HEK293 (cell line): ENCODE measurements around the gene LINGO1.

Source experiments
- CTCF ChIA-PET: fragments of 350-600 bp; formaldehyde crosslinking; extraction: SDS; loops from one replicate; lab custom pipeline; 2021; ENCODE audit warnings: antibody characterized with exemption; lab: Yijun Ruan, JAX
- POLR2A ChIA-PET: fragments of 300-600 bp; formaldehyde crosslinking; extraction: SDS; loops from one replicate; lab custom pipeline; 2020; ENCODE audit warnings: antibody characterized with exemption, inconsistent platforms; lab: Yijun Ruan, JAX
- H3K27ac ChIP-seq: fragments of 200-500 bp; sonication (Bioruptor generic); 2 replicates; pipeline ENCODE4 v1.5.1; 2014; ENCODE audit warnings: low read depth, low read length, control low read depth, inconsistent platforms; ENCODE audit errors: extremely low read depth
- H3K36me3 ChIP-seq, 2 experiments: fragments of 200-500 bp in 1 of 2; sonication (Bioruptor generic) in 1 of 2; 1 replicate in 1 of 2; 2 replicates in 1 of 2; pipeline ENCODE4 v1.5.1; 2014 to 2017; ENCODE audit warnings: inconsistent platforms in 2 of 2, low read length in 2 of 2; ENCODE audit not compliant: control insufficient read depth in 2 of 2, insufficient read depth in 1 of 2
- H3K4me1 ChIP-seq: fragments of 200-500 bp; sonication (Bioruptor generic); 2 replicates; pipeline ENCODE4 v1.5.1; 2014; ENCODE audit warnings: mild to moderate bottlenecking, low read length, inconsistent platforms; ENCODE audit not compliant: control insufficient read depth, insufficient read depth
- H3K4me3 ChIP-seq: 2 replicates; pipeline ENCODE4 v1.5.1; 2011; ENCODE audit warnings: low read depth, mild to moderate bottlenecking, control low read depth, low read length, moderate library complexity
- H3K9me3 ChIP-seq: fragments of 200-500 bp; sonication (Bioruptor generic); 2 replicates; pipeline ENCODE4 v1.5.1; 2014; ENCODE audit warnings: low read depth, low read length, inconsistent platforms; ENCODE audit not compliant: control insufficient read depth, insufficient read depth
- AEBP2 ChIP-seq: fragments of 450-650 bp; formaldehyde crosslinking; IDR thresholded peaks from 2 replicates; pipeline ENCODE4 v1.5.1; 2016; ENCODE audit warnings: missing biosample characterization, missing genetic modification characterization, borderline replicate concordance
- EGR2 ChIP-seq: fragments of 450-650 bp; formaldehyde crosslinking; IDR thresholded peaks from 2 replicates; pipeline ENCODE4 v1.5.1; 2016; ENCODE audit warnings: low read depth, missing biosample characterization, missing genetic modification characterization
- GLIS1 ChIP-seq: fragments of 450-650 bp; formaldehyde crosslinking; IDR thresholded peaks from 2 replicates; pipeline ENCODE4 v1.5.1; 2016; ENCODE audit warnings: missing biosample characterization, missing genetic modification characterization
- GLIS2 ChIP-seq: fragments of 450-650 bp; formaldehyde crosslinking; IDR thresholded peaks from 2 replicates; pipeline ENCODE4 v1.5.1; 2016; ENCODE audit warnings: missing biosample characterization, missing genetic modification characterization
- SALL2 ChIP-seq: fragments of 450-650 bp; formaldehyde crosslinking; IDR thresholded peaks from 2 replicates; pipeline ENCODE4 v1.5.0; 2017; ENCODE audit warnings: missing biosample characterization, mild to moderate bottlenecking, missing genetic modification characterization, borderline replicate concordance
- SCRT2 ChIP-seq: fragments of 450-650 bp; formaldehyde crosslinking; IDR thresholded peaks from 2 replicates; pipeline ENCODE4 v1.5.1; 2016; ENCODE audit warnings: missing biosample characterization, missing genetic modification characterization
- TSHZ1 ChIP-seq: fragments of 450-650 bp; formaldehyde crosslinking; IDR thresholded peaks from 2 replicates; pipeline ENCODE4 v1.5.1; 2016; ENCODE audit warnings: missing biosample characterization, missing genetic modification characterization, borderline replicate concordance
- YY1 ChIP-seq: fragments of 450-650 bp; formaldehyde crosslinking; IDR thresholded peaks from 2 replicates; pipeline ENCODE4 v1.5.1; 2018; ENCODE audit warnings: missing biosample characterization, missing genetic modification characterization
- ZBTB26 ChIP-seq: fragments of 450-650 bp; formaldehyde crosslinking; optimal IDR thresholded peaks from 2 replicates; pipeline ENCODE3; 2016; ENCODE audit warnings: missing biosample characterization, mild to moderate bottlenecking, missing genetic modification characterization
- ZBTB44 ChIP-seq: fragments of 450-650 bp; IDR thresholded peaks from 2 replicates; pipeline ENCODE4 v1.5.1; 2018; ENCODE audit warnings: missing biosample characterization, mild to moderate bottlenecking, missing genetic modification characterization
- ZFHX2 ChIP-seq: fragments of 450-650 bp; formaldehyde crosslinking; conservative IDR thresholded peaks from 2 replicates; pipeline ENCODE4 v1.5.1; 2016; ENCODE audit warnings: missing biosample characterization, missing genetic modification characterization
- ZIC2 ChIP-seq: fragments of 450-650 bp; formaldehyde crosslinking; IDR thresholded peaks from 2 replicates; pipeline ENCODE4 v1.5.1; 2016; ENCODE audit warnings: missing biosample characterization, missing genetic modification characterization
- ZNF133 ChIP-seq: fragments of 450-650 bp; formaldehyde crosslinking; IDR thresholded peaks from 2 replicates; pipeline ENCODE4 v1.5.1; 2016; ENCODE audit warnings: missing biosample characterization, missing genetic modification characterization
- ZNF169 ChIP-seq: fragments of 450-650 bp; formaldehyde crosslinking; IDR thresholded peaks from 2 replicates; pipeline ENCODE4 v1.5.1; 2016; ENCODE audit warnings: missing biosample characterization, missing genetic modification characterization
- ZNF280C ChIP-seq: fragments of 450-650 bp; formaldehyde crosslinking; IDR thresholded peaks from 2 replicates; pipeline ENCODE4 v1.5.1; 2016; ENCODE audit warnings: missing biosample characterization, missing genetic modification characterization
- ZNF433 ChIP-seq: fragments of 450-650 bp; formaldehyde crosslinking; IDR thresholded peaks from 2 replicates; pipeline ENCODE4 v1.5.1; 2016; ENCODE audit warnings: missing biosample characterization, missing genetic modification characterization, low read depth
- ZNF510 ChIP-seq: fragments of 450-650 bp; formaldehyde crosslinking; IDR thresholded peaks from 2 replicates; pipeline ENCODE4 v1.5.1; 2018; ENCODE audit warnings: mild to moderate bottlenecking, missing genetic modification characterization, missing biosample characterization; ENCODE audit not compliant: insufficient replicate concordance
- ZNF692 ChIP-seq: fragments of 450-650 bp; formaldehyde crosslinking; IDR thresholded peaks from 2 replicates; pipeline ENCODE4 v1.5.1; 2016; ENCODE audit warnings: missing biosample characterization, missing genetic modification characterization

Gene LINGO1

GRCh38 chr15:77612958-77613601, 19.6 kb downstream of the LINGO1 start (continued):
- TF ChIP-seq ZNF692 (tag by site-specific recombination), result peak; percentile 43; the same call in 1 of the 2 replicates
- peak; percentile 20; the same call in 1 of the 2 replicates for TF ChIP-seq GLIS2 (tag by site-specific recombination)

GRCh38 chr15:77611767-77612166, 20.9 kb downstream of the LINGO1 start:
- Histone ChIP-seq H3K4me1 (peaks cover 5% of the 10 kb centered on the region; the same call in 1 of the 2 replicates), H3K27ac (no peak overlapping the region), H3K4me3 (no peak overlapping the region), H3K9me3 (no peaks in the 10 kb centered on the region), H3K36me3 (peaks cover 0 to 19% of the 10 kb centered on the region in 2 experiments; a peak in 1 of 3 replicates)
- ChIA-PET CTCF (interaction anchor here (1.9 kb wide), 1 partner anchor 22 kb away, joined by 10 read pairs; the partner anchor contains the start of gene LINGO1), POLR2A (no interaction called here)
- TF ChIP-seq GLIS1 (tag by site-specific recombination), result peak; percentile 34
- TF ChIP-seq SCRT2 (tag by site-specific recombination), result no peak
- TF ChIP-seq SALL2 (tag by site-specific recombination), result no peak
- no peak for TF ChIP-seq ZNF133 (tag by site-specific recombination)
- TF ChIP-seq ZBTB26, result no peak
- no peak for TF ChIP-seq ZBTB44 (tag by site-specific recombination)
- TF ChIP-seq YY1 (tag by site-specific recombination), result no peak
- peak; percentile 72 for TF ChIP-seq ZFHX2 (tag by site-specific recombination)
- TF ChIP-seq ZNF169, result no peak
- peak; percentile 71 for TF ChIP-seq EGR2 (tag by site-specific recombination)
- TF ChIP-seq ZNF433 (tag by site-specific recombination), result no peak
- TF ChIP-seq AEBP2 (tag by site-specific recombination), result no peak
- no peak for TF ChIP-seq TSHZ1
- no peak for TF ChIP-seq ZNF280C
- no peak for TF ChIP-seq ZNF510 (tag by site-specific recombination)
- TF ChIP-seq ZIC2, result 0 out of 2 replicates have a peak, but pooled peaks have one; percentile 10
